GM10847 (cell line): ENCODE data around the gene ZNF12.

Source experiments
- POLR2A ChIP-seq: IDR thresholded peaks from 2 replicates; pipeline ENCODE4 v1.6.1; 2011; ENCODE audit not compliant: insufficient read length; ENCODE audit errors: extremely low read depth

Gene ZNF12

GRCh38 chr7:6648066-6648814 is 58.5 kb downstream of the ZNF12 start:
- TF ChIP-seq POLR2A = no peak

- TF ChIP-seq POLR2A = no peak
Measured at GRCh38 chr7:6647541-6647940, 59.2 kb downstream of the ZNF12 start.

DNA sequence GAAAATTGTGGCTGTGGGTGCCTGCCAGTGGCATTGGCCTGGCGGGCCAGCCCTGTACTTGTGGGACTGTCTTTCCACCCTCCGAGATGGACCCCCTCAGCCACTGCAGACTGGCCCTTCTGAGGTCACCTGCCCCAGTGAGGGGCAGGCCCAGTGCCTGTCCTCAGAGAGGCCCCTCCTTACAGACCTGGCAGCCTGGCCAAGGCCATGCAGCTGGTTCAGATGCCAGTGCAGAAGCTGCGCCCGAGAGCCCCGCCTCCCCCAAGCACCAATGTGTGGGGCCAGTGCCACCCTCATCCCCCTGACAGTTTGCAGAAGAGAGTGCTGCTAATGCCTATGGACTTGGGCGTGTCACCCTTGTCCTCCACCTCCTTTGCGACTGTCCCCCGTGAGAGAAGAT is 59.7 kb downstream of the ZNF12 start:
- no peak for TF ChIP-seq POLR2A

GRCh38 chr7:6646465-6646864 is 60.3 kb downstream of the ZNF12 start:
- no peak for TF ChIP-seq POLR2A

DNA sequence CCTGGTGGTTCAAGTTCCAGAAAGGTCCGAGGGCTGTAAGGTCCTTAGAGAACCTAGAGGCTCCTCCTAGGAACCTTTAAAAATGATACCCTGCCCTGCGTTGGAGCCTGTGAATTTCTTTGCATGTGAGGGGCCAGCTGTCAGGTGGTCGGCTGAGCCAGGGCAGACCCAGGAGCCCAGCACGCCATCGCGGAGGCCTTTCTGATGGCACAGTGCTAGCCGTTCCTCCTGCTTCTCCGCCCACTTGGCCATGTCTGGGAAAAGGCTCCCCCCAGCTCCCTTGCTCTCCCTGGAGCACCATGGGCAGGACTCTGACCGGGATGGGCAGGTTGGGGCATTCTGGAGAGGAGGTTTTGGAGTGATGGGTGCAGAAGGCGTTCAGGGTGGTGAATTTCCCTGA is 62.0 kb downstream of the ZNF12 start:
- no peak for TF ChIP-seq POLR2A

DNA sequence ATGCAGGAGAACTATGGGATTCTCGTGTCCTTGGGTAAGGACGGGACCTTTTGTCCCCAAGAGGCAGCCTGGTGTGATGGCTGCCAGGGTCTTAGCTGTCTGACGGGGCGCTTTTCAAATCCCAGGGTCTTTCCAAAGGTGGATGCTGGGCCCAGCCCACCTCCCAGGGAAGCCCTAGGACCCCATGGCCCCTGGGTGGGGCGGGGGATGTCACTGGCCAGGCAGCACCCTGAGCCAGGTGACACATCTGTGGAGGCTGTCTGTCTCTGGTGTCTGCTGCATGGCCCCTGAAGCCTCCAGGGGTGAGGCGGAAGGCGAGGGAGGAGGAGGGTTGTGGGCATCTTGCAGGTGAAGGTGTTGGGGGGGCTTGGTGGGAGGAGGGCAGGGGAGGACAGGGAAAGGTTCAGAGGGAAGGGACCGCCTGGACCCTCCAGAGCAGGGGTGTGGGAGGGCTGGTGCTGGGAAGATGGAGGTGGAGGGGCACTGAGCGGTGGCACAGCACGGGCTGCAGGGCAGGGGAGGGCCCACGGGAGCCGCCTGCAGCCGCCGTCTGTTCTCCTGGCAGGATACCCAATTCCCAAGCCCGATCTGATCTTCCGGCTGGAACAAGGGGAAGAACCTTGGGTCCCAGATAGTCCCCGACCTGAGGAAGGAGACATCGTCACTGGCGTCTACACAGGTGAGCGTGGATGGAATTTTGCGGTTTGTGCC is 62.7 kb downstream of the ZNF12 start:
- no peak for TF ChIP-seq POLR2A

DNA sequence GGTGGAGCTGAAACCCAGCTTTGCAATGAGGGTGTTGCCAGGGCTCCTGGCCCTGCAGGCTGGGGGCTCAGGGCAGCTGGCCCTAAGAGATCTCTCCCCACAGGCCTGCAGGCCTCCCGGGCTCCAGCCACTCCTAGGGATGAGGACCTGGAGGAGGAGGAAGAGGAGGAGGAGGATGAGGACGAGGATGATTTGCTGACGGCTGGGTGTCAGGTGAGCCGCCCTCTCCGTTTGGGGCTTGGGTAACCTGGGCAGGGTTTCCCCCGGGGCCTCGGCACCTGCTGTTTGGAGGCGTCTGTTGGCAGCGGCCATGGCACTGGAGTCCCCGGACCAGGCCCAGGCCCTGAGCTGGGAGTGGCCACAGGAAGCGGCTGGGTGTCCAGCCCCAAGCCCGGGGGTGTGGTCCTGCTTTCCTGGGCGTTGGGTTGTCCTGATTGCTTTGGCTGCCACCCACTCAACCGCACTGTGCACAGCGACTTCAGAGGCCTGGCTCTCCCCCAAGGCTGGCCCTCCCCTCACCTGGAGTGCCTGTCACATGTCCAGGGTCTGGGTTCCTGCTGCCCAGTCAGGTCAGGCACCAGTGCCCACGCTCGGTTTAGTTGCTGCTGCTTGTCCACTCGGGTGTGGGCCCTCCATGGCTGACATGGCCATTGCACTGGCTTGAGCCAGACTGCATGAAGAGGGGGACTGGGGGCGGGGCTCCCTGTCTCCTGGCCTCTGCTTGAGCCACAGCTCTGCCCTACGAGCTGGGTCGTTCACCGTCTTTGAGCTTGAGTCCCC is 63.7 kb downstream of the ZNF12 start:
- TF ChIP-seq POLR2A = no peak

GRCh38 chr7:6642239-6642839 is 64.4 kb downstream of the ZNF12 start:
- TF ChIP-seq POLR2A = no peak

- TF ChIP-seq POLR2A = no peak
Measured at GRCh38 chr7:6641305-6642035, 65.3 kb downstream of the ZNF12 start.

DNA sequence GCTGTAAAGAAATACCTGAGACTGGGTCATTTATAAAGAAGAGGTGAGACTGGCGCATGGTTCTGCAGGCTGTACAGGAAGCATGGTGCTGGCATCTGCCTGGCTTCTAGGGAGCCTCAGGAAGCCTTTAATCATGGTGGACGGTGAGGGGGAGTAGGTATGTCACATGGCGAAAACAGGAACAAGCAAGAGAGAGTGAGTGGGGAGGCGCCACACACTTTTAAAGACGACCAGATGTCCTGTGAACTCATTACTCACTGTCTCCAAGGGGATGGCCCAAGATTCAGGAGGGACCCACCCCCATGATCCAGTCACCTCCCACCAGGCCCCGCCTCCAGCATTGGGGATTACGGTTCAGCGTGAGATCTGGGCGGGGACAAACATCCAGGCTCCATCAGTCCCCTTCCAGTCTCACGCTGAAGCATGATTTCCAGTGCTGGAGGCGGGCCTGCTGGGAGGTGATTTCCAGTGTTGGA is 66.5 kb downstream of the ZNF12 start:
- no peak for TF ChIP-seq POLR2A

- no peak for TF ChIP-seq POLR2A
Measured at GRCh38 chr7:6639627-6640026, 67.1 kb downstream of the ZNF12 start.

DNA sequence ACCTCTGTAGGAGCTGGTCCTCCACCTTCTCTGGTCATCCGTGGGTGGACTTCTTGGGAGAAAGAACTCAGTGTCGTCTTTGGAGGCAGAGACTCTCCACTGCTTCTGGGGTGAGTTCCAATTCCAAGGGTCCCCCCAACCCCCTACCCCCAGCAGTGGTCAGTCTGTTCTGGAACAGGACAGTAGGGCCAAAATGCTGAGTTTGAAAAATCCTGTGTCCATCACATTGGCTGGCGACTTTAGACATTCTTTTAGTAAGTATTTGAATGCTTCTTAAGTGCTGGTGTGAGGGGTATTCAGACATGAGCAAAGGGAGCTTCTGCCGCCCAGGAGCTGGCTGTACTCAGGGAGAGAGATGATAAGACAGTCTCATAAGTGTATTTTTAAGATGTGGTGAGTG is 67.7 kb downstream of the ZNF12 start:
- TF ChIP-seq POLR2A = no peak
